ENCODE results near the gene MEA1.
"Not testable (repeated sequence)": the region's sequence is repeated elsewhere in the genome, so short reads cannot be mapped to it uniquely, and the experiment has no call there.

Gene MEA1

GRCh38 chr6:43013843-43014433, at the start of gene MEA1, which contains the start of gene KLHDC3:
TSS of gene MEA1 (minus strand) at chr6:43013946. CDS start at chr6:43013813, 133 bp downstream.
TSS of gene KLHDC3 (plus strand) at chr6:43014249. CDS start at chr6:43017193, 2,944 bp downstream.
- peak; percentile 97 to 99 for DNase-seq (ENCODE audit: low read depth in 2 of 2)

- DNase-seq (ENCODE audit: low read depth in 2 of 2): no peak
These were observed 49.1 kb upstream of the MEA1 start for GRCh38 chr6:43062818-43063217.

- DNase-seq (ENCODE audit: low read depth in 2 of 2): no peak
These were observed 48.1 kb upstream of the MEA1 start for GRCh38 chr6:43061861-43062260.

GRCh38 chr6:43060755-43061633, 47.2 kb upstream of the MEA1 start:
- DNase-seq (ENCODE audit: low read depth in 2 of 2): no peak

GRCh38 chr6:43060034-43060754, 46.4 kb upstream of the MEA1 start:
- DNase-seq (ENCODE audit: low read depth in 2 of 2): no peak

GRCh38 chr6:43059168-43060033, 45.7 kb upstream of the MEA1 start, which contains the start of the genes KLC4 and MRPL2:
TSS of gene KLC4 (plus strand) at chr6:43059631. CDS start at chr6:43061336, 1,705 bp downstream.
TSS of gene MRPL2 (minus strand) at chr6:43059434. CDS start at chr6:43059381, 53 bp downstream.
- DNase-seq (ENCODE audit: low read depth in 2 of 2): peak; percentile 97

DNA sequence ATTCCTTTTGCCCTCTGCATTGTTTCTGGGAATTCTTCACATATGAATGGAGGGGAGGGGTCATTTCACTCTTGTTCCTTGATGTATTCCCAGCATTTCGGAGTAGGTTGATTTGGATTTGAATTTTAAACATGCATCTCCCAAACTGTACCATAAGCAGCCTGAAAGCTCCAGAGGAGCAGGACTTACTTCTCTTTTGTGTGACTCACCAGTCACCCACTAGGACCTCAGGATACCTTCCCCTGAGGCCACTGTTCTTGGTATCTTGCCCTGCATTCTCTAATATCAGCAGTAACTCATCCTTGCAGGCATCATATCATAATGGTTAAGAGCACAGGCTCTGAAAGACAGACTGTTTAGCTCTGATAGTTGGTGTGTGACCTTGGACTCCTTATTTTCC, 44.8 kb upstream of the MEA1 start:
- no peak for DNase-seq (ENCODE audit: low read depth in 2 of 2)

DNA sequence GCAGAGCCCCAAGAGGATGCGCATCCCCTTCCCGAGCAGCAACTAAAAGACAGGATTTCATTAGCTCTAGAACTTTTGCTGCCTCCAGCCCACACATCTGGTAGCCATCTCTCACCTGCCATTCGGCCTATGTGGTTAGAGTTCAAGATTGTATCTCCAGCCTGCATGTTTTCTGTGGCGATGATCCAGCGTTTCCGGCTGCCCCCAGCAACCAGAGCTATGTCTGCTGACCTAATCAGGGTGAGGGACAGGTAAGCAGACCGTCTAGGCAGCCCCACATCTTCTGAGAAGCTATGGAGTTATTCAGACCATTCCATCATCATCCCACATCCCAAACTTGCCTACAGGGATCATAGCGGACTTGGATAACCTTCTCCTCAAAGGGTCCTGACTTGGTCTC, 42.2 kb upstream of the MEA1 start:
- DNase-seq (ENCODE audit: low read depth in 2 of 2): no peak

GRCh38 chr6:43054206-43054943, 40.6 kb upstream of the MEA1 start:
- no peak for DNase-seq (ENCODE audit: low read depth in 2 of 2)

DNA sequence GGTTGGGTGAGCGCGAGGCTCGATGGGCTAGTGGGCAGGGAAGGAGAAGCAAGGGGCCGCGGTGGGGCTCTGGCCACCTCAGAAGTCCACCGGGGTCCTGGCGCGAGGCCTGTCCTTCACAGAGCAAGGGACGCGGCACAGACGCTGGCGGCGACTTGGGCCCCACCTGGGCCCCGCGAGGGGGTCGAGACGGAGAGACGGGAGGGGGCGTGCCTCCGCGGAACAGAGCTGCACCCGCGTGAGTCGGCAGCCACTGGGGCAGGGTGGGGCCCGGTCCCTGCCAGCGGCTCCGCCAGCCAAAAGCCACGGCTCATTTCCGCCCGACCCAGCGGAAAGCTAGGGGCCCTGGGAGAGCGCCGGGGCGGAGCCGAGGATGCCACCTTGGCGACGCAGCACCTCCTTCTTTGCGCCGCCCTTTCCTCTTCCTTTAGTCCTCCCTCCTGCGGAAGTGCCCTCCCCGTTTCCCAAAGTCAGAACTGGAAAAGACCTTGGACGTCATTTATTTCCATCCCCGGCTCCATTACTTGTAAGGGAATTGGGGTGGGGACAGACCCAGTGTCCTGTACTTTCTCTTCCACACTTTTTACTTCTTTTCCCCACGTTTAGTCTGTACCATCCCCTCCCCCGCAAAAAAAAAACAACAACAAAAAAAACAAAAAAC, 39.9 kb upstream of the MEA1 start, which contains the start of gene CUL7:
CUL7 (minus strand) TSS at position 307 of the 661 bp plus-strand sequence. CDS start 1,063 bp downstream, outside the sequence.
- peak; percentile 87 to 89 for DNase-seq (ENCODE audit: low read depth in 2 of 2)

- no peak for DNase-seq (ENCODE audit: low read depth in 2 of 2)
These were observed 39.2 kb upstream of the MEA1 start for GRCh38 chr6:43052842-43053544.

- no peak for DNase-seq (ENCODE audit: low read depth in 2 of 2)
These were observed 38.6 kb upstream of the MEA1 start for GRCh38 chr6:43052225-43052841.

- DNase-seq (ENCODE audit: low read depth in 2 of 2): no peak
These were observed 37.2 kb upstream of the MEA1 start for GRCh38 chr6:43050981-43051380.

DNA sequence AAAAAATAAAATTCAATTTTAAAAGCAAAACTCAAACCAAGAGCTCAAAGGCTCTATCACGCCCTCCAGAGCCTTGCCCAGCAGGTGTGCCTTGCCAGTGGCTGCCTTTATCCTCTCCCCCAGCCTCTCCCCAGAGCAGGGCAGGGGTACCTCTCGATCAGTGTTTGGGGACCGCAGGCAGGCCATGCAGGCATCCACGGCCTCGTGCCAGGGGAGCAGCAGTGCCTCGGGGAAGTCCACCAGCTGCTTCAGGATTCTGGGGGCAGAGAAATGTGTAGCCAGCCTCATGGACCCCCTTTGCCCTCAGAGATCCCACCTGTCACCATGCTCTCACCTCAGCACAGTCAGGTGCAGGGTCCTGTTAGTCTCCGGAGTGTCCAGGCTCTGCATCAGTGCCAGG, 34.3 kb upstream of the MEA1 start:
- DNase-seq (ENCODE audit: low read depth in 2 of 2): no peak

GRCh38 chr6:43045371-43045930, 31.7 kb upstream of the MEA1 start:
- DNase-seq (ENCODE audit: low read depth in 2 of 2): no peak

- DNase-seq (ENCODE audit: low read depth in 2 of 2): no peak
These were observed 29.6 kb upstream of the MEA1 start for GRCh38 chr6:43043310-43043709.

DNA sequence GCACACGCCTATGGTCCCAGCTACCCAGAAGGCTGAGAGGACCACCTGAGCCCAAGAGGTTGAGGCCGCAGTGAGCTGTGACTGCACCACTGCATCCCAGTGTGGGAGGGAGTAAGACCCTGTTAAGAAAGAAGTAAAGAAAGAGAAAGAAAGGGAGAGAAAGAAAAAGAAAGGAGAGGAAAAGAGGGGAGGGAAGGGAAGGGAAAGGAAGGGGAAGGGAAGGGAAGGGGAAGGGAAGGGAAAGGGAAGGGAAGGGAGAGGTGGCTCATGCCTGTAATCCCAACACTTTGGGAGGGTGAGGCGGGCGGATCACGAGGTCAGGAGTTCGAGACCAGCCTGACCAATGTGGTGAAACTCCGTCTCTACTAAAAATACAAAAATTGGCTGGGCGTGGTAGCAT, 27.7 kb upstream of the MEA1 start:
- not testable (repeated sequence) for DNase-seq (ENCODE audit: low read depth in 2 of 2)

DNA sequence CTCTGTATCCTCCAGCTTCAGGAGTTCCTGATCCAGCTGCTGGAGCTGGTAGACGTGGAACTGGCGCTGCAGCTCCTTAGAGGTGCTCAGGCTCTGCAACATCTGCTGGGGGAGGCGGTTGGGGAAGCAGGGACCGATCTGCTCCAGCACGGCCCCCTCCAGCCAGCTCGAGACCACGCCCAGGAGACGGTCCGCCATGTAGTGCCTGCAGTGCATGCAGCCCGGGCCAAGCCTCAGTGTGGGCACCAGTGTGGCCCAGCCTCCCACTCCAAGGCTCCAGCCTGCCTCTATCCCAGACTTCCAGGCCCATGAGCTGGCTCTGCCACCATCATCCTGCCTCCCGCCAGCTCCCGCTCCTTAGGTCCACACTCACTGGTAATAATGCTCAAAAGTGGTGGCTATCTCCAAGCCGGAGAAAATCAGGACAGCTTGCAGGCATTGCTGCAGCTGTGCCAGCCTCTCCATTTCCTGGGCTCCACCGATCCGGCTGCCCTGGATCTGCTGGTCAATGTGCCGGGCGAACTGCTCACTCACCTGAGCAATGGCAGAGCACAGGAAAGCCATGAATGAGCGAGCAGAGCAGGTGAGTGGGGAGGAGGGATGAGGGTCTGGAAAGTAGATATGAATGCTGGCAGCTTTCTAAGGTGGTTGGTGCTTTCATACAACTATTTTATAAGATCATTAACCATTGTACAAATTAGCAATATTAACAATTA, 27.0 kb upstream of the MEA1 start:
- DNase-seq (ENCODE audit: low read depth in 2 of 2): no peak

Data from stimulated activated CD4-positive, alpha-beta T cell treated with anti-CD3 and anti-CD28 coated beads, Interleukin-4, amount 100 ng/mL, for 48 hours (primary cell).